ENCODE results near the gene PRUNE2.

GRCh38 chr9:76891279-76891678 lies 14.6 kb downstream of the PRUNE2 start:
- TF ChIP-seq CTCF (conservative IDR thresholded peaks at IDR 0.05; ENCODE audit: low read length) (no peak), EZH2phosphoT487 (IDR thresholded peaks at IDR 0.05; ENCODE audit: borderline replicate concordance, low read depth, low read length) (no peak)

All from OCI-LY7 (cell line).